H9 (cell line): ENCODE data around the gene ATXN7. TPM values are rescaled to one million over a fixed set of nuclear protein-coding genes. Genes with fewer than 3 reads are reported as not detected.

Source experiments
- DNase-seq: peaks from one replicate; pipeline ENCODE4 v3.0.0-alpha.2; 2017
- H2AFZ ChIP-seq: one replicate; pipeline ENCODE4 v1.6.1; 2013; ENCODE audit warnings: mild to moderate bottlenecking, low read length, control low read depth, moderate library complexity
- H2AK5ac ChIP-seq: 2 replicates; pipeline ENCODE4 v1.6.1; 2013; ENCODE audit warnings: low read length, control low read depth, mixed read lengths; ENCODE audit not compliant: insufficient read length
- H2BK120ac ChIP-seq: one replicate; pipeline ENCODE4 v1.6.1; 2013; ENCODE audit warnings: low read depth, mild to moderate bottlenecking, low read length, control low read depth, inconsistent platforms; ENCODE audit not compliant: poor library complexity, severe bottlenecking
- H2BK12ac ChIP-seq: 2 replicates; pipeline ENCODE4 v1.6.1; 2013; ENCODE audit warnings: low read length, control low read depth, mixed read lengths, low read depth; ENCODE audit not compliant: insufficient read length
- H2BK15ac ChIP-seq: 2 replicates; pipeline ENCODE4 v1.6.1; 2013; ENCODE audit warnings: low read depth, low read length, control low read depth
- H2BK20ac ChIP-seq: one replicate; pipeline ENCODE4 v1.6.1; 2013; ENCODE audit warnings: low read depth, mild to moderate bottlenecking, low read length, control low read depth, inconsistent platforms; ENCODE audit not compliant: poor library complexity, severe bottlenecking
- H2BK5ac ChIP-seq: 2 replicates; pipeline ENCODE4 v1.6.1; 2013; ENCODE audit warnings: low read length, control low read depth, mixed read lengths; ENCODE audit not compliant: insufficient read length
- H3K14ac ChIP-seq: 2 replicates; pipeline ENCODE4 v1.6.1; 2013; ENCODE audit warnings: low read length, control low read depth; ENCODE audit not compliant: insufficient read depth
- H3K18ac ChIP-seq: 2 replicates; pipeline ENCODE4 v1.6.1; 2013; ENCODE audit warnings: low read depth, mild to moderate bottlenecking, mixed read lengths, low read length, control low read depth; ENCODE audit not compliant: insufficient read length
- H3K23ac ChIP-seq: 2 replicates; pipeline ENCODE4 v1.6.1; 2013; ENCODE audit warnings: low read length, control low read depth, mixed read lengths, low read depth; ENCODE audit not compliant: insufficient read length
- H3K23me2 ChIP-seq: 2 replicates; pipeline ENCODE4 v1.6.1; 2013; ENCODE audit warnings: low read depth, mild to moderate bottlenecking, mixed read lengths, low read length, control low read depth; ENCODE audit not compliant: insufficient read length, poor library complexity, severe bottlenecking
- H3K27ac ChIP-seq: 2 replicates; pipeline ENCODE4 v1.5.1; 2013; ENCODE audit warnings: low read length, control low read depth, mixed read lengths, low read depth; ENCODE audit not compliant: insufficient read length
- H3K27me3 ChIP-seq: 2 replicates; pipeline ENCODE4 v1.6.1; 2013; ENCODE audit warnings: low read length, control low read depth, inconsistent platforms; ENCODE audit not compliant: insufficient read depth
- H3K4ac ChIP-seq: 2 replicates; pipeline ENCODE4 v1.6.1; 2013; ENCODE audit warnings: low read depth, mild to moderate bottlenecking, control low read depth, inconsistent platforms, low read length, moderate library complexity
- H3K4me1 ChIP-seq: 2 replicates; pipeline ENCODE4 v1.6.1; 2013; ENCODE audit warnings: low read length, control low read depth, inconsistent platforms; ENCODE audit not compliant: insufficient read depth
- H3K4me2 ChIP-seq: 2 replicates; pipeline ENCODE4 v1.6.1; 2013; ENCODE audit warnings: low read length, control low read depth, mixed read lengths; ENCODE audit not compliant: insufficient read length, insufficient read depth
- H3K56ac ChIP-seq: 2 replicates; pipeline ENCODE4 v1.6.1; 2013; ENCODE audit warnings: low read depth, mild to moderate bottlenecking, mixed read lengths, low read length, control low read depth; ENCODE audit not compliant: insufficient read length
- H3K79me1 ChIP-seq: 2 replicates; pipeline ENCODE4 v1.6.1; 2013; ENCODE audit warnings: low read depth, mild to moderate bottlenecking, moderate library complexity, low read length, control low read depth, inconsistent platforms; ENCODE audit not compliant: insufficient read depth, poor library complexity, severe bottlenecking
- H3K79me2 ChIP-seq: 2 replicates; pipeline ENCODE4 v1.6.1; 2013; ENCODE audit warnings: low read length, control low read depth, inconsistent platforms; ENCODE audit not compliant: insufficient read depth
- H3K9ac ChIP-seq: 2 replicates; pipeline ENCODE4 v1.6.1; 2013; ENCODE audit warnings: low read length, control low read depth, mixed read lengths; ENCODE audit not compliant: insufficient read length; ENCODE audit errors: extremely low read depth
- H3K9me3 ChIP-seq: one replicate; pipeline ENCODE4 v1.6.1; 2013; ENCODE audit warnings: low read depth, low read length, inconsistent platforms; ENCODE audit not compliant: control insufficient read depth
- H3T11ph ChIP-seq: one replicate; pipeline ENCODE4 v1.6.1; 2013; ENCODE audit warnings: mild to moderate bottlenecking, low read length, control low read depth, inconsistent platforms
- H4K20me1 ChIP-seq: one replicate; pipeline ENCODE4 v1.6.1; 2013; ENCODE audit not compliant: control insufficient read depth, insufficient read length, insufficient read depth
- H4K5ac ChIP-seq: 2 replicates; pipeline ENCODE4 v1.6.1; 2013; ENCODE audit warnings: low read depth, mild to moderate bottlenecking, mixed read lengths, low read length, control low read depth; ENCODE audit not compliant: insufficient read length
- H4K8ac ChIP-seq: replicated peaks from 2 replicates; pipeline ENCODE4 v1.6.1; 2013; ENCODE audit warnings: low read length, control low read depth, mixed read lengths, low read depth; ENCODE audit not compliant: insufficient read length
- H4K91ac ChIP-seq: 2 replicates; pipeline ENCODE4 v1.6.1; 2013; ENCODE audit warnings: low read depth, mild to moderate bottlenecking, moderate library complexity, mixed read lengths, low read length, control low read depth; ENCODE audit not compliant: insufficient read length
- H3K27ac Mint-ChIP-seq, 3 experiments: 2 replicates in 2 of 3; 3 replicates in 1 of 3; pipeline ENCODE4 v1.8.0; 2020 to 2021; ENCODE audit warnings: mixed read lengths in 3 of 3, mild to moderate bottlenecking in 1 of 3, moderate library complexity in 1 of 3
- H3K27me3 Mint-ChIP-seq: 2 replicates; pipeline ENCODE4 v1.8.0; 2021; ENCODE audit warnings: low read depth, mild to moderate bottlenecking, moderate library complexity, mixed read lengths
- H3K36me3 Mint-ChIP-seq, 3 experiments: 2 replicates in 2 of 3; 3 replicates in 1 of 3; pipeline ENCODE4 v1.8.0; 2020 to 2021; ENCODE audit warnings: low read depth in 3 of 3, mixed read lengths in 3 of 3; ENCODE audit not compliant: insufficient read depth in 1 of 3
- H3K4me1 Mint-ChIP-seq, 2 experiments: 2 replicates each; pipeline ENCODE4 v1.8.0; 2020; ENCODE audit warnings: mixed read lengths in 2 of 2
- H3K4me3 Mint-ChIP-seq, 2 experiments: 2 replicates in 1 of 2; 3 replicates in 1 of 2; pipeline ENCODE4 v1.8.0; 2020 to 2021; ENCODE audit warnings: mild to moderate bottlenecking in 2 of 2, mixed read lengths in 2 of 2, moderate library complexity in 1 of 2
- H3K9me3 Mint-ChIP-seq, 2 experiments: 2 replicates in 1 of 2; 3 replicates in 1 of 2; pipeline ENCODE4 v1.8.0; 2020; ENCODE audit warnings: mild to moderate bottlenecking in 2 of 2, mixed read lengths in 2 of 2, moderate library complexity in 1 of 2
- CTCF ChIP-seq: fragments of 200-600 bp; sonication (generic); conservative IDR thresholded peaks from 3 replicates; pipeline ENCODE4 v1.8.0; 2021; ENCODE audit warnings: antibody characterized with exemption, mild to moderate bottlenecking
- WGBS: extraction: QIAGEN DNeasy Blood & Tissue Kit; methylation state at CpG from one replicate; pipeline ENCODE4 v1.1.7; 2013; ENCODE audit warnings: missing lambda C conversion rate, low lambda C conversion rate, mixed read lengths; ENCODE audit not compliant: insufficient read length; ENCODE audit errors: extremely low coverage; 5-methylcytosine and 5-hydroxymethylcytosine counted together
- total RNA-seq: library from RNA; stranded (reverse); gene quantifications from 2 replicates; pipeline ENCODE4 v1.2.1, GENCODE V29; 2021

ATXN7 gene
- total RNA-seq, 1 experiment from 2014 or later, result 21.5 TPM

GRCh38 chr3:63878394-63879060 lies 14.9 kb downstream of the ATXN7 start:
- Histone ChIP-seq H3K18ac (no peak overlapping the region), H3K56ac (no peak overlapping the region), H4K20me1 (no peaks in the 10 kb centered on the region), H2BK120ac (no peak overlapping the region), H4K8ac (no peak overlapping the region), H3K79me2 (0 out of 2 replicates have a peak, but pooled peaks cover 1% of the 10 kb centered on the region), H2AK5ac (no peak overlapping the region), H2BK15ac (no peak overlapping the region), H3K4me2 (no peak overlapping the region), H2BK12ac (no peak overlapping the region), H3K27me3 (no peaks in the 10 kb centered on the region), H3K27ac (no peak overlapping the region), H2AFZ (no peak overlapping the region), H4K5ac (no peak overlapping the region), H3K23me2 (no peaks in the 10 kb centered on the region), H3K14ac (no peak overlapping the region), H3K79me1 (peaks cover 4% of the 10 kb centered on the region), H2BK5ac (no peak overlapping the region), H4K91ac (no peak overlapping the region), H3K4me1 (peaks cover 7% of the 10 kb centered on the region; the same call in 1 of the 2 replicates), H2BK20ac (no peak overlapping the region), H3T11ph (no peak overlapping the region), H3K9me3 (no peaks in the 10 kb centered on the region), H3K9ac (no peak overlapping the region), H3K4ac (no peak overlapping the region), H3K23ac (no peak overlapping the region)
- Mint-ChIP-seq H3K36me3 (no peaks in the 10 kb centered on the region), H3K4me3 (no peak overlapping the region), H3K9me3 (no peaks in the 10 kb centered on the region), H3K27me3 (no peaks in the 10 kb centered on the region), H3K4me1 (peaks cover 17 to 25% of the 10 kb centered on the region in 2 experiments), H3K27ac (peak overlapping the region in 1 of 3 experiments; percentile 64; a peak in 2 of 7 replicates)
- WGBS, result no CpG with 5 or more reads among the region's 2 CpGs
- no peak for DNase-seq
- TF ChIP-seq CTCF, result no peak
